ENCODE measurements around the gene BMI1.
A peak's percentile ranks its signal among the peaks of the same experiment; 100 is the strongest.

GRCh38 chr10:22319980-22320558, 830 bp upstream of the BMI1 start:
- TF ChIP-seq POLR2A (IDR thresholded peaks at IDR 0.05) (no peak), POLR2AphosphoS5 (IDR thresholded peaks at IDR 0.05) (no peak)
- TF ChIP-seq, protein P1, sequence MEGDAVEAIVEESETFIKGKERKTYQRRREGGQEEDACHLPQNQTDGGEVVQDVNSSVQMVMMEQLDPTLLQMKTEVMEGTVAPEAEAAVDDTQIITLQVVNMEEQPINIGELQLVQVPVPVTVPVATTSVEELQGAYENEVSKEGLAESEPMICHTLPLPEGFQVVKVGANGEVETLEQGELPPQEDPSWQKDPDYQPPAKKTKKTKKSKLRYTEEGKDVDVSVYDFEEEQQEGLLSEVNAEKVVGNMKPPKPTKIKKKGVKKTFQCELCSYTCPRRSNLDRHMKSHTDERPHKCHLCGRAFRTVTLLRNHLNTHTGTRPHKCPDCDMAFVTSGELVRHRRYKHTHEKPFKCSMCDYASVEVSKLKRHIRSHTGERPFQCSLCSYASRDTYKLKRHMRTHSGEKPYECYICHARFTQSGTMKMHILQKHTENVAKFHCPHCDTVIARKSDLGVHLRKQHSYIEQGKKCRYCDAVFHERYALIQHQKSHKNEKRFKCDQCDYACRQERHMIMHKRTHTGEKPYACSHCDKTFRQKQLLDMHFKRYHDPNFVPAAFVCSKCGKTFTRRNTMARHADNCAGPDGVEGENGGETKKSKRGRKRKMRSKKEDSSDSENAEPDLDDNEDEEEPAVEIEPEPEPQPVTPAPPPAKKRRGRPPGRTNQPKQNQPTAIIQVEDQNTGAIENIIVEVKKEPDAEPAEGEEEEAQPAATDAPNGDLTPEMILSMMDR (IDR thresholded peaks at IDR 0.05): peak in 2 of 5 experiments; percentile 20 to 31
